GM19467 (cell line): ENCODE results near the gene ATP13A5.
A peak's percentile ranks its signal among the peaks of the same experiment; 100 is the strongest.

Experiments
- ATAC-seq: cut with Tn5 transposase; IDR thresholded peaks from one replicate; pipeline ENCODE4 v1.9.1; 2021; ENCODE audit warnings: mild to moderate bottlenecking, moderate library complexity; ENCODE audit not compliant: unreplicated experiment

ATP13A5 gene

GRCh38 chr3:193269343-193270028 is 109.1 kb downstream of the ATP13A5 start:
- ATAC-seq, result no peak

DNA sequence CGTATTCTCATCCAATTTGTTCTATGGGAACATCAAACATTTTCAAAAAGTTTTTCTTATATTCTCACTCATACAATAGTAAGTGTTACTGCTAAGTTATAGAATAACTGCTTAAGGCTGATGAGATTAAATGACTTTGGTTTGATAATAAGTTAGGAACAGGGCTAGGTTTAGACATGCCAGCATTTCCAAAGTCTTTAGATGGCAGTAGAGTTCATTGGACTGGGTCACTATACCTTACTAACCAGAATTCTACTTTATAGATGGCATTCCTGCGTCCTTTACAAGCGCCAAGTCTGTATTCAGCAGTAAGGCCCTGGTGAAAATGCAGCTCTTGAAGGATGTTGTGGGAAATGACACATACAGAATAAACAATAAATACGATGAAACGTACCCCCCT is 115.8 kb downstream of the ATP13A5 start:
- ATAC-seq, result no peak

DNA sequence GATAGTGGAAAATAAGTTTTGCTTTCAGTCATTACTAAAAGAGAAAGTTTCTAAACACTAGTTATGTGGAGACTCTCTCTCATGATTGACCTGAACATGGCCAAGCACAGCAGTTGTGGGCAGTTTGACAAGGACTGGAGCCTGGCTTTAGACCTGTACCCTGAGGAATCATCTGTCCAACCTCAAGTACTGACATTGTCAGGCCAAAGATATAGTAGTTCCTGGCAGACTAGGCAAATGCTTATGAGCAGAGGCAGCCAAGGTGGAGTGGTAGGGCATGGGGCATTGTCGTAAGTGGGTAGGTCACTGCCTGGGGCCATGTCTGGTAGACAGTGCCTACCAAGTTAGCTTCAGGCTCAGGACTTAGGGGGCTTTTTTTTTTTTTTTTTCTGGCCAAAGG is 116.6 kb downstream of the ATP13A5 start:
- no peak for ATAC-seq

DNA sequence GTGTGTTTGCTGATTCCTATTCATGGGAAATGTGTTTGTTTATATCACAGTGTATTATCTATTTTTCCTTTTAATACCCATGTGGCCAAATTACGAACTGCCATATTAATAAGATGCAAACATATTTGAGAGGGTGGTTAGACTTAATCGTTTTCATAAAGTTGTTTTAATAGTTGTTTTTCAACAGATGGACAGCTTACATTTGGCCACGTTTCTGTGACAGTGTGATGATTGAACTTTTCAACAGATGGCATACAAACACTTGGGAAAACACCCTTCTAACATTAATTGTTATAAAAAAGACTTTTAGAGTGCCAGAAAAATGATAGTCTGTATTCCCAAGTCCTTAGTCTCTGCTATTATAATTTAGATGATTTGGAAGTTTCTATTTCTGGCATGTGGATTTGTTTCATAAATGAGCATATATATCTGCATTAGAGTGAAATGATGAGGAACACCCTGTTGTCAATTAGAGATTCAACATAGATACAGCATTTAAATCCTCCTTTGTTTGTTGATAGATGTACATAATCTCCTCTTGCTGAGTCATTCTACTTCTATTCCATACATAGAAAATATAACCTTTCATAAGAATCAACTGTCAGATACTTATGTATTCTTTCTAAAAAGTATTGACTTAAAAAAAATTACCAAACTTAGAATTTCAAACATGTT is 124.4 kb downstream of the ATP13A5 start:
- ATAC-seq, result no peak

DNA sequence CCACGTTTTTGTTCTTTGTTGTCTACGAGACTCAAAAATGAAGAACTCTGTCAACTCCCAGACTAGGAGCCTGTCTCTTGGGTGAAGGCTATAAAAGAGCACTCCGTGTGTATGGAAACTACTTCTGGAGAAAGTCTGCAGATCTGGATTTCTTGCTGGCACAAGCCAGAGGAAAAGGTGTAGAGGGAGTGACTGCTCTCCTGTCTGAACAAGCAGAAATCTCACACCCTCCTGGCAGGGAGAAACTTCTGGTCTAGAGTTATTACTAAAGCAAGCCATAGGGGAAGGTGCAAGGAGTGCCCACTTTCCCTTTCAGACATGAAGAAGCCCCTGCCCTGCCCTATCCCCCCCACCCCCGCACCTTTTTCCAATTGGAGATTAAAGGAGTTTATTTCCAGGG is 128.1 kb downstream of the ATP13A5 start:
- ATAC-seq, result no peak

DNA sequence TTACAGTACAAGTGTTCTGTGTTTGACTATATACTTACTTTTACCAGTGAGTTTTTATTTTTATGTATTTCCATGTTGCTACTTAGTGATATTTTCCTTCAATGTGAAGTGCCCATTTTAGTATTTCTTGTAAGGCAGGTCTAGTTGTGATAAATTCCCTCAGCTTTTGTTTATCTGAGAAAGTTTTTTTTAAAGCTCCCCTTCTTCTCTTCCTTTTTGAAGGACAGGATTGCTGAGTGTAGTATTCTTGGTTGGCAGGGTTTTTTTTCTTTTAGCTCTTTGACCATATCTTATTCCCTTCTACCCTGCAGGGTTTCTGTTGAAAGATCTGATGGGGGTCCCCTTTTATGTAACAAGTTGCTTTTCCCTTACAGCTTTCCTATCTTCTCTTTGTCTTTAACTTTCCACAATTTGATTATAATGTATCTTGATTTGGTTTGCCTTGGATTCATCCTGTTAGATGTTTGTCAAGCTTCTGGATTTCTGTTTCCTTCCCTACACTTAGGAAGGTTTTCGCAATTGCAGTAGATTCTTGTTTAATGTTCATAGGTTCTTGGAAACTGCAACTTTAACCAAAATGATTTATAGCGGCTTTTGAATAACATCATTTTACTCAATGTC is 129.6 kb downstream of the ATP13A5 start:
- no peak for ATAC-seq

- ATAC-seq, result no peak
Observed at GRCh38 chr3:193243571-193243970, 135.0 kb downstream of the ATP13A5 start.

DNA sequence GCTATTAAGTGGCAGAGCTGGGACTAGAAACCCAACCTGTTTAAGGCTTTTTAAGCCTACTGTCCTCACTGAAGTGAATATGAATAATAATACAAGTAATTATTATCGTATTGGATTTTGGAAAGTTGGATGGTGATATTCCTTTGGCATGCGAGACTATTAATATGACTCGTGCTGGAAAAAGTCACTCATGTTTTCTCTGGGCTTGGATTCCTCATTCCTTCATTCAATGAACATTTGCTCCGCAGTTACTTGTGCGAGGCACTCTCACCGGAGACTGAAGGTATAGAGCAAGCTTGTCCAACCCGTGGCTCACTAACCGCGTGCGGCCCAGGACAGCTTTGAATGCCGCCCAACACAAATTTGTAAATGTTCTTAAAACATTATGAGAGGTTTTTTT is 136.8 kb downstream of the ATP13A5 start:
- ATAC-seq, result no peak

DNA sequence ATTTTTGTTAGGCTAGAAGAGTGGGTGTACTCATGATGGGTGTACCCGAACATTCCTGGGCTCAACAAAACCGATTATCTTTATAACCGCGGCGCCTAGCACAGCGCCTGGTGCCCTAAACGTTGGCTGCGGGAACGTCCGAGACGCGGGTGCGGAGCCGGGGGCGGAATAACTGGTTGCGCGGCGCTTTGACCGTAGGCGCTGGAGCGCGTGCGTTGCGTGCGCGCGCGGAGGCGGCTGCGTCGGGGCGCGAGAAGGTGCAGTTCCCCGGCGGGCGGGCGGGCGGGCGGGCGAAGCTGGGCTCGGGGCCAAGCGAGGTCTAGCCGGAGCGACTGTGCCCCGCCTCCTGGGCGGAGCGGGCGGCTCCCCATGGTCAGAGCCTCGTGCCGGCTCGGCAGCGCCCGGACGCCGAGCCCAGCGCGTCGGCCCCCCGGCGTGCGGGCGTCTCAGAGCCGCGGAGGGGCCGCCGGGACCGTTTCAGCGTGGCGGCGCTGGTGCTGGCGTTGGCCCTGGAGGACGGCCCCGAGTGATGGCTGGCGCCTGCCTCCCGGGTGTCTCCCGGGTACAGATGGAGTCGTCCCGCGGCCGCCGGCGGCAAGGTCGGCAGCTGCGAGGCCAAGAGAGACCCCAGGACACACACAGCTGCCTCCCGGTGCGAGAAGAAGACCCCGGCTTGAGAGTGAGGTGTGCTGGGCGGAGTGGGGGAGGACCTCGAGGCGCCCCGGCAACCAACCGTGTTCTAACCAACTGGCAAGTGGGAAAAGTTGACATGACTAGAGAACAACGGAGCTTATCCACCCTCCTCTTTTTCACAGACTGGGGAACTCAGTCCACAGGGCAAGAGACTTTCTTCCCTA is 137.5 kb downstream of the ATP13A5 start, which contains the start of gene PLAAT1:
Gene PLAAT1, plus strand, starts transcription at position 373 of the 857 bp plus-strand sequence. CDS start 14,429 bp downstream, outside the sequence.
- ATAC-seq, result peak; percentile 78

DNA sequence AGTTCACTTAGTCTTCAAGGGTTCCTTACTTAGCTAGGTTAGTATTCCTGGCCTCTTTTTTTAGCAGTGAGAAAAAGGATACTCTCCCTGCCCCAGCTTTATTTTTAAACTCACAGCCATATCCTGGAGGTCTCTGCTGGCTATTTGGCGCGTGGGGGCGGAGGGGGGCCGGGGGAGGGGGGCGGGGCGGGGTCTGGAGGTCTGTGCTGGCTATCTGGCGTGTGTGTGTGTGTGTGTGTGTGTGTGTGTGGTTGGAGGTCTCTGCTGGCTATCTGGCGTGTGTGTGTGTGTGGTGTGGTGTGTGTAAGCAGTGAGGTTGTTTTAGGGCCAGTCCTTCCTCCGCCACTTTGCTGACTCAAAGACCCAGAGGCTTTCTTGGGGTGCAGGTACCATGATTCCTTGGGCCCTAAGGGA is 138.1 kb downstream of the ATP13A5 start:
- no peak for ATAC-seq

DNA sequence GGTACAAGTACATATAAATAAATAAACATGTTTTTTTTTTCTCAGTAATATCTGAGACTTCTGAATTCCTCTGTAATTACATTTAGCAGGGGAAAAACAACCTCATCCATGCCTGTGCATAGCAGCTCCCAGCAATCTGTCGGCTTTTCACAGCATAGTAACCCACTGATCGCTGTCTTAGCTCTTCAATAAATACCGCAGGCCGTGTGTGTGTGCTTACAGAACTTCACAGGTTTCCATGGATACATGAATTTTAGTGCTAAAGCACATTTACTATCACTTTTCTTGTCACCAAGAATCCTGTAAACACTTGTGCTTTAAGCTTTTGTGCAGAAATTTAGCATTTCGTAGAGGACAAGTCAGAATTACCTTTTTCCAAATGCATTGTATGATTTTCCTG is 141.5 kb downstream of the ATP13A5 start:
- no peak for ATAC-seq

GRCh38 chr3:193236599-193236998 is 142.0 kb downstream of the ATP13A5 start:
- ATAC-seq, result no peak

GRCh38 chr3:193231201-193231600 is 147.4 kb downstream of the ATP13A5 start:
- ATAC-seq, result no peak

GRCh38 chr3:193230610-193231009 is 147.9 kb downstream of the ATP13A5 start:
- ATAC-seq, result no peak

- ATAC-seq, result no peak
Observed at GRCh38 chr3:193229851-193230420, 148.6 kb downstream of the ATP13A5 start.

GRCh38 chr3:193228206-193228605 is 150.3 kb downstream of the ATP13A5 start:
- ATAC-seq, result no peak

DNA sequence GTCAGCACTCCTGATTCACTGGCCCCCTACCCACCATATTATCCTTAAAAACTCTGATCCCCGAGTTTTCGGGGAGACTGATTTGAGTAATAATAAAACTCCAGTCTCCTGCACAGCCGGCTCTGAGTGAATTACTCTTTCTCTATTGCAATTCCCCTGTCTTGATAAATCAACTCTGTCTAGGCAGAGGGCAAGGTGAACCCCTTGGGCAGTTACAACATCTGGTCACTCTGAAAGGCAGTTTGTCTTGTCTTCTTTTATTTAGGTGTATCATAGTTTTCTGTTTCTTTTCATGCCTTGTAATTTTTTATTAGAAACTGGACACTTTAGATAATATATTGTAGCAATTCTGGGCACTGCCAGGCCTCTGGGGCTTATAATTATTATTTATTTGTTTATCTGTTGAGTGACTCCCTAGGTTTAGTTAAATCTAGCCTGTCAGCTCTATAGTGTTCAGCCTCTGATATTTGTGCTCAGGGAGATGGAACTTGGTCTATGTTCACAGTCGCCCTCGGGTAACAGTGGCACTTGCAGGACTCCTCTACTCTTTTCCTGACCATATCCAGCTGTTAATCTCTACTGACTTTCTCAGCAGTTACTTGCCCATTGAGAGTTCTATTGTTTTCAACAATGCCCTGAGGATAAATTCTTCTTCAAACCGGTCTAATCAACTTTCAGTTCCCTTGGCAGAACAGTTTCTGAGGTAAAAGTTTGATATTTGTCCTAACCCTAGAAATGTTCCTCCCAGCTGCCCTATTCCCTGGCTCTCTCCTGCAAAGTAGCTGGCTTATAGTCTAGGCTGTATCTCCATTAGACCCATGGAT is 153.0 kb downstream of the ATP13A5 start:
- no peak for ATAC-seq
